NOMO-1 treated with DMSO at 0.1 percent for 48 hours (cell line): ENCODE measurements around the gene TRIO.
"Not testable (repeated sequence)": the region's sequence is repeated elsewhere in the genome, so short reads cannot be mapped to it uniquely, and the experiment has no call there.

Experiments
- DNase-seq: peaks from one replicate; lab custom pipeline; 2025; ENCODE audit not compliant: unreplicated experiment; lab: John Stamatoyannopoulos, UW

TRIO gene

GRCh38 chr5:14142827-14143545 lies at the start of gene TRIO:
TRIO (plus strand) TSS chr5:14143342; CDS start chr5:14143726, 384 bp downstream.
- peak; percentile 83 for DNase-seq

DNA sequence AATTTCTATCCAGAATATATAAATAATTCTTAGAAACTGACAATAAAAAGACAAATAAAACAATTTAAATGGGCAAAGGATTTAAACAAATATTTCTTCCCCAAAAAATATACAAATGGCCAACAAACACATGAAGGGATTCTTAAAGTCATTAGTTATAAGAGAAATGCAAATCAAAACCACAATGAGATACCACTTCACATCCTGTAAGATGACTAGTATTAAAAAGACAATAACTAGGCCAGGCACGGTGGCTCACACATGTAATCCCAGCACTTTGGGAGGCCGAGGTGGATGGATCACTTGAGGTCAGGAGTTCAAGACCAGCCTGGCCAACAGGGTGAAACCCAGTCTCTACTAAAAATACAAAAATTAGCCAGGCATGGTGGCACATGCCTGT lies 45.8 kb upstream of the TRIO start:
- not testable (repeated sequence) for DNase-seq

DNA sequence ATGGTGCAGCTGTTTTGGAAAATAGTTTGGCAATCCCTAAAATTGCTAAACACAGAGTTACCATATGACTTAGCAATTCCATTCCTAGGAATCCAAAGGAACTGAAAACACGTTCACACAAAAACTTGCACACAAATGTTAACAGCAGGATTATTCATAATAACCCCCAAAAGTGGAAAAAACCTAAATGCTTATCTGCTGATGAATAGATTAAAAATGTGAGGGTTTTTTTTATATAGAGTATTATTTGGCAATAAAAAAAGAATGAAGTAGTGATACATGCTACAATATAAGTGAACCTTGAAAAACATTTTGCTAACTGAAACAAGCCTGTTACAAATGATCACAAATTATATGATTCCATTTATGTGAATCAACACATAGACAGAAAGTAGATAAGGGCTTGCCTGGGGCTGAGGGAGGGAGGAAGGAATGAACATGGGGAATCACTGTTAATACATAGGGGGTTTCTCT lies 45.1 kb upstream of the TRIO start:
- DNase-seq, result no peak

DNA sequence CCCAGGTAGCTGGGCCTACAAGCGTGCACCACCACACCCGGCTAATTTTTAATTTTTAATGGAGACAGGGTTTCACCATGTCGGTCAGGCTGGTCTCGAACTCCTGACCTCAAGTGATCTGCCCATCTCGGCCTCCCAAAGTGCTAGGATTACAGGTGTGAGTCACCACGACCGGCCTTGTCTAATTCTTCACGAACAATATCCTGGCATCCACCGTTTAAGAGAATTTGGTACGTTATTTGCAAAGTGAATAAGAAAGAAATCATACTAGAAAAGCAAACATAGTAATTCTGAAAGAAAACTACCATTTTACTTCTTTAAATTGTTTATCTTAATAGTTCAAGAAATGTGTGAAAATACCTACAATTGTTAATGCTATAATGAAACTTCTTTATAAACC lies 42.9 kb upstream of the TRIO start:
- DNase-seq, result no peak

GRCh38 chr5:14101922-14102321 lies 41.2 kb upstream of the TRIO start:
- DNase-seq, result no peak

- no peak for DNase-seq
Observed at GRCh38 chr5:14102666-14103065, 40.5 kb upstream of the TRIO start.

- DNase-seq, result no peak
Observed at GRCh38 chr5:14105718-14106410, 37.3 kb upstream of the TRIO start.

DNA sequence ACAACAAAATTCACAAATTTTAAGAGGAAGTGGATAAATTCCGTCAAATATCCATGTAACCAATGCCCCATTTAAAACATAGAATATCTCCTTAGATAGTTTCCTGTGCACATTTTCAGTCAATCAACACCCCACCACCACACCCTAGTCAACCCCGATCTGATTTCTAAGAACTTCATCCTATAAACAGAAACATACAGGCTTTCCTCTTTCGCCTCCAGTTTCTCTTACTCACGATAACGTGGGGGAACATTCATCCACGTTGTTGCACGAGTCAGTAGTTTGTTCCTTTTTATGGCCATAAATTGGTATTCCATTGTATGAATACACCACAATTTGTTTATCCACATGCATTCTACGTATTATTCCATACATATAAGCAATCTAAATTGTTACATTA lies 35.6 kb upstream of the TRIO start:
- DNase-seq, result peak; percentile 29

DNA sequence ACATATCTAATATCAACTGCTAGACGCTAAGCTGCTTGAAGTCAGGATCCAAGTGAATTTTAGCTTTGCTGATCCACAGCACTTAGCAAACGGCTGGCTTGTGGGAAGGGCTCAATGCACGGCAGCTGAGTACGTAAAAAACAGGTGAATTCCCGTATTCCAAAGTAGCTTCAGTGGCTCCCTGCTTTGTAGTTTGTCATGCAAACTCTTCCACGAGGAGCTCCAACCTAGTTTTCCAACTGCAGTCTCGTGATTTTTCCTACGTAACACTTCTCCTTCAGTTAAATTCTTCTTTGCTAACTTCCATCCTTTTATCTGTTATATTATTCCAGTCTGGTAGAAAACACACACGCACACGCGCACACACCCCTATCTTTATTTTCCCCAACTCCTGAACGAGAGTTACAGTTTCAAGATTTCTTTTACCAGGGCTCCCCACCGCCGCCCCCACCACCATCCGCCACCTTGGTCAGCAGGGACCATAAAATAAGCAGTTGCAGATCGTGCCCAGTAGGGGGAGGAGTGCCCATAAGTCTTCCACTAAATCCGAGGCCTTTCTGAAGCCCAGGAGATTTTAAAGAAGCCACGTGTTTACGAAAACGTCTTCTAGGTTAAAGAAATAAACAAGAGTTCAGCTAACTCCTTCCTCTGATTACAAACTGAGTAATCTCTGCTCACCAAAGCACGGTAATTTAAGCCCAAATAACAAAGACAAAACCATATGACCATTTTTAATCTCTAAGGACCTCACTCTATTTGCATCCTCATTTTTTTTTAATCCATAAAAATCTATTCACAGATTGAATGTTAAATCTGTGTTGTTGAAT lies 34.8 kb upstream of the TRIO start:
- DNase-seq, result peak; percentile 93

GRCh38 chr5:14109041-14109747 lies 33.9 kb upstream of the TRIO start:
- DNase-seq, result no peak

DNA sequence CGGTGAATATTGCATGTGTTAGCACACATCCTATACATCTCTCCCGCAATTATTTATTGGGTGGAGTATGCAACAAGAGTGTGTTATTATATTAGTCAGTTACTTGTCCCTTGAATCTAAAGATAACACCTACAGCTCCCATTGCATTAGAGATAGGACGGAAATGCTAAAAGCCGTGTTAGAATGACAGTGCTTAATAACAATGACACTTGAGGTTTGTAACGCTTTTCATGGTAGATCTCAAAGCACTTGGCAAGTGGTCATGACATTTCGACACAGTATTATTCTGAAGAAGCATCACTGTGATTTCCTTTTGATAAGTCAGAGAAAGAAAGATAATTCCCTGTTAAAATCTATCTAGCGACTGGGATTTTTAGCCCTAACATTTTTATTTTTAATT lies 33.4 kb upstream of the TRIO start:
- no peak for DNase-seq

DNA sequence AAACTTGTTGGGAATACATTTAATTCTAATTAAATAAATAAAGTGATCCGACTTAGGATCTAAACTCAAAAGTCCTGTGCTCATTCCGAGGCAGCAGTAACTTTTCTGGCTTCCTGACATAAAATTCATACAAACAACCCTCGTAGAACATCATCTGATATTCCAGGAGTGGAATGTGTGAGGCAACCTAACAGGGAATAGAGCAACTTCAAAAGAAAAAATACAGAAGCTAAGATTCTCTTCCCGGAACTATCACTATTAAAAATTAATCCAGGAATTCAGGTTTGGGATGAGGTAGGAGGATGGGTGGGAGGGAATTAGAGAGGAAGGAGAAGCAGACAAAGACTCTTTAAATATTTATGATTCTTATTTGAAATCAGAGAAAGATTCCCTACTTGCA lies 32.9 kb upstream of the TRIO start:
- DNase-seq, result no peak

- DNase-seq, result no peak
Observed at GRCh38 chr5:14110680-14111079, 32.5 kb upstream of the TRIO start.

GRCh38 chr5:14112998-14113652 lies 30.0 kb upstream of the TRIO start:
- DNase-seq, result no peak

- DNase-seq, result no peak
Observed at GRCh38 chr5:14114615-14115251, 28.4 kb upstream of the TRIO start.

DNA sequence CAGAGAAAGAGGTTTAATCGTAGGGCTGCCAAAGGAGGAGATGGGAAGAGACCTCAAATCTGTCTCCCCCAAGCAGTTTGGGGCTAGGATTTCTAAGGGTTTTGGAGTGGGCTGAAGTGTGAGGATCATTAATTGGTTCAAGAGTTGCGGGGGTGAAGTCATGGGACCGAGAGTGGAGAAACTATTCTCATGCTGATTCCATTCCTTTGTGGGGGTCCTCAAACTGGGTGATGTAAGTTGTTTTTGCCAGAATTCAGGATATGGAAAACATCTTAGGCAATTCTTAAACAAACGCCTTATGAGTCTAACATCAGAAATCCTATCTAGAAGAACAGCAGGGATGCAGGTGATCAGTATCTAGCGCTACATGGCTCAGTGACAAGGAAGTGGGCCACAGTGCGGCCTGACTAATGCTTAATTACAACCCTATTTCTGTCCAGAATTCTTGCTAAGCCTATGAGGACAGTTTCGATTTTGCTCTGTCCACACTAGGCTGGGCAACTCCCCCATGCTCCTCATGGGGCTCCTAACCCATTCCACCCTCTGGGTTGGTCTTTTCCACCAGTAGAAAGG lies 27.7 kb upstream of the TRIO start:
- DNase-seq, result no peak

GRCh38 chr5:14118551-14119320 lies 24.4 kb upstream of the TRIO start:
- DNase-seq, result no peak

GRCh38 chr5:14120176-14120575 lies 23.0 kb upstream of the TRIO start:
- DNase-seq, result no peak

DNA sequence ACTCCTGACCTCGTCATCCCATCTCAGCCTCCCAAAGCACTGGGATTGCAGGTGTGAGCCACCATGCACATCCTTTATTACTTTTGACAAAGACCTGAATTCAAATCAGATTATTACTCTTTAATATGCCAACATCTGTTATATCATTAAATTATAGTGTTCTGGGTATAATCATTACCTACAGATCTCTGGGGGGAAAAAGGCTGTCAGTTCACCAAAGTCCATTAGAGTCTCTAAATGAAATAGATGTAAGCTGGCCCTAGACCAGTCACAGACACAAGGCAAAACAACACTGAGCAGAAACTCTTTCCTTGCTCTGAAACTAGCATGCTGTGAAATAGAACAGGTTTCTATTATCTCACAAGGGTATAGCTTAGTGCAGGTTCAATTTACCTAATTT lies 21.6 kb upstream of the TRIO start:
- no peak for DNase-seq
